HCT116 (cell line): ENCODE measurements around the gene CTSH. TPM values are rescaled to one million over a fixed set of nuclear protein-coding genes. Genes with fewer than 3 reads are reported as not detected.

Experiments used
- ATAC-seq: fragments of 200-7000 bp; cut with Tn5 transposase; 2 replicates; pipeline ENCODE4 v1.9.1; 2020; ENCODE audit warnings: mild to moderate bottlenecking, moderate library complexity
- BruUV-seq: library from RNA; stranded (reverse); fragments of 400-500 nt; replicated peaks from 2 replicates; lab custom pipeline; 2021; lab: Mats Ljungman, UMichigan
- CTCF ChIA-PET: fragments of 300-600 bp; sonication (Branson Sonifier 250); formaldehyde crosslinking; loops from one replicate; lab custom pipeline; 2021; ENCODE audit warnings: antibody characterized with exemption; lab: Charles Lee
- POLR2A ChIA-PET: fragments of 300-600, 350-600 bp; sonication (Branson Sonifier 250); formaldehyde crosslinking; loops from one replicate; lab custom pipeline; 2021; ENCODE audit warnings: antibody characterized with exemption; lab: Charles Lee
- RAD21 ChIA-PET, 2 experiments: fragments of 300-600 bp; sonication (Branson Sonifier 250); formaldehyde crosslinking; loops; one replicate each; lab custom pipeline; 2023; ENCODE audit warnings: low total read pairs in 2 of 2; ENCODE audit not compliant: uncharacterized antibody in 2 of 2, unreplicated experiment in 2 of 2, low non-redundant PET in 1 of 2; lab: Charles Lee
- DNase-seq: peaks from one replicate; pipeline ENCODE4 v3.0.0-alpha.2; 2010; ENCODE audit warnings: low read depth, low spot score
- H2AFZ ChIP-seq: fragments of 200-600 bp; shearing (Covaris generic), sonication (generic); 2 replicates; pipeline ENCODE4 v1.6.1; 2017; ENCODE audit warnings: low read depth, mixed run types, mixed read lengths, antibody characterized with exemption, low read length; ENCODE audit not compliant: poor library complexity, severe bottlenecking
- H3K27ac ChIP-seq: 2 replicates; pipeline ENCODE4 v1.5.1; 2012; ENCODE audit warnings: low read depth, low read length
- H3K27me3 ChIP-seq: fragments of 200-600 bp; sonication (generic); 2 replicates; pipeline ENCODE4 v1.6.1; 2016; ENCODE audit warnings: mixed run types, low read length, mixed read lengths; ENCODE audit not compliant: insufficient read depth
- H3K36me3 ChIP-seq, 2 experiments: fragments of 200-500 bp in 1 of 2; fragments of 200-600 bp in 1 of 2; sonication (Bioruptor generic) in 1 of 2; sonication (generic) in 1 of 2; 2 replicates each; pipeline versions ENCODE4 v1.5.1 to v1.6.1; 2014 to 2016; ENCODE audit warnings: low read length in 2 of 2, inconsistent platforms in 1 of 2, mixed read lengths in 1 of 2, mixed run types in 1 of 2; ENCODE audit not compliant: insufficient read depth in 2 of 2, control insufficient read depth in 1 of 2
- H3K4me1 ChIP-seq, 2 experiments: fragments of 200-600 bp in 1 of 2; sonication (generic) in 1 of 2; 2 replicates each; pipeline versions ENCODE4 v1.5.1 to v1.6.1; 2012 to 2017; ENCODE audit warnings: low read length in 2 of 2, inconsistent platforms in 1 of 2, mild to moderate bottlenecking in 1 of 2, mixed read lengths in 1 of 2, mixed run types in 1 of 2, moderate library complexity in 1 of 2; ENCODE audit not compliant: insufficient read depth in 2 of 2, control insufficient read depth in 1 of 2
- H3K4me2 ChIP-seq: fragments of 200-600 bp; sonication (generic); 2 replicates; pipeline ENCODE4 v1.6.1; 2017; ENCODE audit warnings: mixed run types, low read length, mixed read lengths
- H3K4me3 ChIP-seq, 2 experiments: fragments of 200-600 bp in 1 of 2; sonication (generic) in 1 of 2; replicated peaks in 1 of 2; 2 replicates each; pipeline ENCODE4 v1.5.1; 2011 to 2016; ENCODE audit warnings: low read length in 2 of 2, control low read depth in 1 of 2, low read depth in 1 of 2, mild to moderate bottlenecking in 1 of 2, mixed read lengths in 1 of 2, mixed run types in 1 of 2
- H3K79me2 ChIP-seq: fragments of 200-600 bp; sonication (generic); 2 replicates; pipeline ENCODE4 v1.6.1; 2017; ENCODE audit warnings: mild to moderate bottlenecking, mixed run types, low read length, moderate library complexity, mixed read lengths; ENCODE audit not compliant: insufficient read depth
- H3K9ac ChIP-seq: fragments of 200-600 bp; sonication (generic); 2 replicates; pipeline ENCODE4 v1.6.1; 2016; ENCODE audit warnings: low read length, mixed read lengths
- H3K9me2 ChIP-seq: fragments of 200-600 bp; sonication (generic), shearing (Covaris generic); 2 replicates; pipeline ENCODE4 v1.6.1; 2017; ENCODE audit warnings: mixed run types, mild to moderate bottlenecking, moderate library complexity; ENCODE audit not compliant: insufficient read depth
- H3K9me3 ChIP-seq, 2 experiments: fragments of 200-500 bp in 1 of 2; fragments of 200-600 bp in 1 of 2; sonication (Bioruptor generic) in 1 of 2; sonication (generic) in 1 of 2; 2 replicates each; pipeline ENCODE4 v1.6.1; 2014 to 2017; ENCODE audit warnings: low read length in 2 of 2, mixed read lengths in 2 of 2, inconsistent platforms in 1 of 2, low read depth in 1 of 2, mild to moderate bottlenecking in 1 of 2, mixed run types in 1 of 2, moderate library complexity in 1 of 2; ENCODE audit not compliant: control insufficient read depth in 1 of 2, insufficient read depth in 1 of 2
- H4K20me1 ChIP-seq: fragments of 200-600 bp; sonication (generic), shearing (Covaris generic); 2 replicates; pipeline ENCODE4 v1.6.1; 2017; ENCODE audit warnings: mixed run types, mild to moderate bottlenecking, moderate library complexity; ENCODE audit not compliant: insufficient read depth
- CBX3 ChIP-seq: IDR thresholded peaks from 2 replicates; pipeline ENCODE4 v1.6.1; 2012; ENCODE audit warnings: low read depth
- CEBPB ChIP-seq: IDR thresholded peaks from 2 replicates; pipeline ENCODE4 v1.6.1; 2012; ENCODE audit warnings: low read depth
- ELF1 ChIP-seq: IDR thresholded peaks from 2 replicates; pipeline ENCODE4 v1.6.1; 2012; ENCODE audit warnings: low read depth, borderline replicate concordance
- EZH2 ChIP-seq: fragments of 200-600 bp; sonication (generic); IDR thresholded peaks from 2 replicates; pipeline ENCODE4 v1.6.1; 2017; ENCODE audit warnings: antibody characterized with exemption, mixed run types
- EZH2phosphoT487 ChIP-seq: fragments of 200-600 bp; IDR thresholded peaks from 2 replicates; pipeline ENCODE4 v1.6.1; 2018; ENCODE audit warnings: antibody characterized with exemption, borderline replicate concordance
- FOSL1 ChIP-seq: IDR thresholded peaks from 2 replicates; pipeline ENCODE4 v1.6.1; 2012; ENCODE audit warnings: low read depth
- POLR2AphosphoS5 ChIP-seq: IDR thresholded peaks from 2 replicates; pipeline ENCODE4 v1.6.1; 2011; ENCODE audit warnings: mild to moderate bottlenecking, low read depth, low read length, moderate library complexity
- RAD21 ChIP-seq: IDR thresholded peaks from 2 replicates; pipeline ENCODE4 v1.6.1; 2012; ENCODE audit warnings: low read depth, mild to moderate bottlenecking
- REST ChIP-seq: IDR thresholded peaks from 2 replicates; pipeline ENCODE4 v1.6.1; 2012; ENCODE audit warnings: low read depth
- SIN3A ChIP-seq: IDR thresholded peaks from 2 replicates; pipeline ENCODE4 v1.6.1; 2012; ENCODE audit warnings: low read depth
- SP1 ChIP-seq: IDR thresholded peaks from 2 replicates; pipeline ENCODE4 v1.6.1; 2012; ENCODE audit warnings: low read depth
- SRF ChIP-seq: IDR thresholded peaks from 2 replicates; pipeline ENCODE4 v1.6.1; 2012; ENCODE audit warnings: low read depth
- TCF7L2 ChIP-seq: IDR thresholded peaks from 2 replicates; pipeline ENCODE4 v1.7.0; 2011; ENCODE audit warnings: borderline replicate concordance, inconsistent platforms; ENCODE audit not compliant: insufficient read depth, insufficient read length; ENCODE audit errors: extremely low read depth
- YY1 ChIP-seq: IDR thresholded peaks from 2 replicates; pipeline ENCODE4 v1.6.1; 2011; ENCODE audit warnings: low read length, low read depth, moderate library complexity, mild to moderate bottlenecking; ENCODE audit not compliant: insufficient replicate concordance; ENCODE audit errors: extremely low read depth
- ZNF274 ChIP-seq: fragments of 200-500 bp; sonication (Bioruptor generic); IDR thresholded peaks from 2 replicates; pipeline ENCODE4 v1.6.1; 2014; ENCODE audit warnings: mild to moderate bottlenecking, low read depth, low read length, inconsistent platforms
- intact Hi-C: fragments of 100-400 bp; cut with micrococcal nuclease; formaldehyde crosslinking; loops from 2 replicates; pipeline ENCODE4 v1.10.0; 2022
- total RNA-seq: library from RNA; stranded (reverse); gene quantifications from one replicate; pipeline ENCODE4 v1.2.1, GENCODE V29; 2021; ENCODE audit not compliant: unreplicated experiment
- TF ChIP-seq, protein P1 (sequence below): IDR thresholded peaks from 2 replicates; pipeline ENCODE4 v1.6.1; 2012

Gene CTSH
- total RNA-seq, 1 experiment from 2014 or later = 37.5 TPM

DNA sequence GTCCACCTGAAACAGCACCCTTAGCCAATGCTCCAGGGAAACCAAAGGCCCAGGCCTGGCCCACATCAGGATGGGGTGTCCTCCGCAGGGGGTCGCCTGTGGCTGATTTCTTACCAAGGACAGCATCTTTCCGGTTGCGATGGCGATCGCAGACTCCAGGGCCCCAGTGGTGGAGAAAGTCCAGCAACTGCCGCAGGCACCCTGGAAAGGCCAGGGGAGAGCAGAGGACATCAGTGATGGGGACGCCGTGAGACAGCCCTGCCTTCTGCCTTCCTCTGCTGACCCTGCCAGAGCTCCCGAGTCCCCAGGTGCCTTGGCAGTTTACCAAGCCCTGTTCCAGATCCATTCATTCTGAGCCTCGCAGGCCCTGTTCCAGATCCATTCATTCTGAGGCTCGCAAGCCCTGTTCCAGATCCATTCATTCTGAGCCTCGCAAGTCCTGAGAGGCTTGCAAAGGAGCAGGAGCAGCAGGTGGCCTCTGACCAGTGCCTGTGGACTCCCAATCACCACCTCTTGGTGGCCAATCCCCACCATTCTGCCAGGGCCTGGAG, 12.5 kb downstream of the CTSH start:
- Histone ChIP-seq H3K4me3 (no peak overlapping the region), H3K4me1 (peaks cover 10 to 26% of the 10 kb centered on the region in 2 experiments), H3K27ac (no peak overlapping the region), H3K79me2 (no peaks in the 10 kb centered on the region)
- ATAC-seq (no peak), DNase-seq (no peak)
- intact Hi-C loops = no loop called here
- POLR2A ChIA-PET = no interaction called here
- BruUV-seq = no TSS peak
- TF ChIP-seq CEBPB (no peak), SIN3A (no peak), ELF1 (no peak), POLR2AphosphoS5 (no peak), SP1 (no peak), CBX3 (no peak), YY1 (no peak), RAD21 (no peak), SRF (no peak)
- TF ChIP-seq, all 23 proteins: peak for 0
- Histone ChIP-seq H4K20me1 (no peaks in the 10 kb centered on the region), H3K9me2 (no peaks in the 10 kb centered on the region), H3K9me3 (no peaks in the 10 kb centered on the region), H3K36me3 (no peaks in the 10 kb centered on the region; a peak in 1 of 4 replicates), H3K9ac (no peak overlapping the region), H2AFZ (no peak overlapping the region), H3K4me2 (no peak overlapping the region), H3K27me3 (no peaks in the 10 kb centered on the region)
- CTCF ChIA-PET = interaction anchor here (1.1 kb wide), 1 partner anchor 253 kb away, joined by 3 read pairs; no protein-coding TSS in a partner anchor
- RAD21 ChIA-PET = no interaction called here

DNA sequence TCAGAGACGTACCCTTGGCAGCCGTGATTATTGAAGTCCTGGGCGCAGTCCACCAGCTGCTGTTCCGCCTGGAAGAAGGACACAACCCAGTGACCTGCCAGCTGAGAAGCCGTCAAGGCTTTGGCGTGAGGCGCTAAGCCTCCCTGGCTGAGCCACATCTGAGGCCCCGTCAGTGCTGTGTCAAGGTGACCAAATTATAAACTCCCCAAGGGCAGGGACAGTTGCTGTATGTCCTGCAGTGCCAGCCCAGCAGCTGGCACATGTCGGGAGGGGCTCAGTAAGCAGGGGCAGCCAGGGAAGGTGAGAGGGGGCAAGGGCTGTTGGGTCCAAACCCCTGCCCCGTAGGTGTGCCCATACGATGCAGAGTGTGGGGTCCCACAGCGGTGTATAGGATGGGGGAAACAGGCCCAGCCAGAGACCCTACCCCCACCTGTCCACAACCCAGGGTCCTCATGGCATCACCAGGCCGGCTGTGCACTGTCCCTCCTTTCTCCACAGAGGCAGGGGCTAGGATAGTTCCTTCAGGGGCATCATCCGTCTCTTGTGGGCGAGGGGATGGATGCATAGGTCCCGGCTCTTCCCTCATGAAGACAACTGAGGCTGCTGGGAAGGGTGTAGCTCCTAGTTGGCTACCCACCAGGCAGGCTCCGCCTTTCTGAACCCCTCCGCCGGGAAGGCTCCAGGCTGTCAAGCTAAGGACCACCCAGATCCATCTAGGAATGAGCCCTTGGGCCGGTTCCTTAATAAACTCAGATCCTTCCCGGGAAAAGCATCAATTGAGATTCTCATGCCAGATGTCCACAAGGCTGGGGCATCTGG, 13.2 kb downstream of the CTSH start:
- ChIA-PET POLR2A (no interaction called here), CTCF (interaction anchor here (1.1 to 1.2 kb wide), 2 partner anchors 48 to 253 kb away, joined by 3 to 5 read pairs; no protein-coding TSS in a partner anchor), RAD21 (no interaction called here)
- Histone ChIP-seq H3K9me2 (no peaks in the 10 kb centered on the region), H3K27ac (peak overlapping the region; percentile 66), H3K4me2 (peak overlapping the region; percentile 69), H2AFZ (no peak overlapping the region), H3K4me3 (no peak overlapping the region), H4K20me1 (no peaks in the 10 kb centered on the region), H3K9me3 (no peaks in the 10 kb centered on the region), H3K9ac (peak overlapping the region; percentile 47), H3K27me3 (no peaks in the 10 kb centered on the region), H3K4me1 (peaks cover 10 to 26% of the 10 kb centered on the region in 2 experiments), H3K79me2 (no peaks in the 10 kb centered on the region), H3K36me3 (no peaks in the 10 kb centered on the region; a peak in 1 of 4 replicates)
- no TSS peak for BruUV-seq
- no peak for DNase-seq
- intact Hi-C loops = no loop called here
- peak; percentile 13 for ATAC-seq
- TF ChIP-seq EZH2phosphoT487 (no peak), ELF1 (no peak), TCF7L2 (no peak), SIN3A (no peak), YY1 (no peak), FOSL1 (no peak), CBX3 (no peak), REST (no peak), EZH2 (no peak), ZNF274 (no peak)
- TF ChIP-seq, protein P1, sequence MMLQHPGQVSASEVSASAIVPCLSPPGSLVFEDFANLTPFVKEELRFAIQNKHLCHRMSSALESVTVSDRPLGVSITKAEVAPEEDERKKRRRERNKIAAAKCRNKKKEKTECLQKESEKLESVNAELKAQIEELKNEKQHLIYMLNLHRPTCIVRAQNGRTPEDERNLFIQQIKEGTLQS = no peak
